A549 (cell line): ENCODE data around the gene TRIM22. TPM values are rescaled to one million over a fixed set of nuclear protein-coding genes. Genes with fewer than 3 reads are reported as not detected.

Source experiments
- ATAC-seq, 2 experiments: fragments of 200-7000 bp in 1 of 2; fragments of >200 bp in 1 of 2; cut with Nextera tagmentation in 1 of 2; cut with Tn5 transposase in 1 of 2; 3 replicates each; pipeline versions ENCODE4 v1.8.0 to v1.9.1; 2018 to 2020; ENCODE audit warnings: mild to moderate bottlenecking in 1 of 2, moderate library complexity in 1 of 2
- CTCF ChIA-PET: fragments of 300-600 bp; sonication (Branson Sonifier 250); formaldehyde crosslinking; extraction: SDS; loops from one replicate; lab custom pipeline; 2021; ENCODE audit warnings: antibody characterized with exemption, inconsistent platforms; lab: Yijun Ruan, JAX
- POLR2A ChIA-PET: fragments of 350-600 bp; formaldehyde crosslinking; extraction: SDS; loops from one replicate; lab custom pipeline; 2021; ENCODE audit warnings: antibody characterized with exemption, inconsistent platforms; lab: Yijun Ruan, JAX
- DNase-seq, 2 experiments: peaks; one replicate each; pipeline versions ENCODE4 v3.0.0 to v3.0.0-alpha.2; 2011 to 2016; ENCODE audit warnings: low read depth in 1 of 2, low spot score in 1 of 2
- FAIRE-seq: peaks from 2 replicates; lab custom pipeline; 2011; peaks lifted over from hg19 to GRCh38; lab: Jason Lieb, UNC
- H3K27ac ChIP-seq, 2 experiments: fragments of >200 bp; sonication (Bioruptor Twin); formaldehyde crosslinking; 3 replicates each; pipeline ENCODE4 v1.5.1; 2016 to 2017
- H3K4me1 ChIP-seq: fragments of >200 bp; sonication (Bioruptor Twin); formaldehyde crosslinking; 3 replicates; pipeline ENCODE4 v1.6.1; 2016
- H3K4me2 ChIP-seq: fragments of >200 bp; sonication (Bioruptor Twin); formaldehyde crosslinking; 3 replicates; pipeline ENCODE4 v1.6.1; 2016
- H3K4me3 ChIP-seq: fragments of >200 bp; sonication (Bioruptor Twin); formaldehyde crosslinking; 3 replicates; pipeline ENCODE4 v1.5.1; 2016
- H3K9me3 ChIP-seq: fragments of >200 bp; sonication (Bioruptor Twin); formaldehyde crosslinking; 3 replicates; pipeline ENCODE4 v1.6.1; 2016
- ATOH8 ChIP-seq: fragments of 250-450 bp; sonication (Bioruptor Pico); IDR thresholded peaks from 2 replicates; pipeline ENCODE4 v1.5.0; 2020; ENCODE audit warnings: low read depth, mild to moderate bottlenecking, moderate library complexity
- BHLHE40 ChIP-seq: IDR thresholded peaks from 2 replicates; pipeline ENCODE4 v1.6.1; 2012; ENCODE audit warnings: low read depth, low read length, inconsistent platforms
- CTCF ChIP-seq: fragments of >200 bp; sonication (Bioruptor Twin); formaldehyde crosslinking; IDR thresholded peaks from 3 replicates; pipeline ENCODE4 v1.5.1; 2016
- EHMT2 ChIP-seq: fragments of 200-600 bp; sonication (generic); IDR thresholded peaks from 2 replicates; pipeline ENCODE4 v1.6.1; 2016; ENCODE audit warnings: antibody characterized with exemption, low read depth, mild to moderate bottlenecking, moderate library complexity
- ESRRA ChIP-seq: fragments of 150-350 bp; IDR thresholded peaks from 2 replicates; pipeline ENCODE4 v1.6.1; 2014; ENCODE audit warnings: mild to moderate bottlenecking, low read length, borderline replicate concordance
- FOXS1 ChIP-seq: fragments of 250-450 bp; sonication (Bioruptor Pico); IDR thresholded peaks from 2 replicates; pipeline ENCODE4 v1.5.0; 2020; ENCODE audit warnings: mild to moderate bottlenecking, moderate library complexity
- HDAC2 ChIP-seq: fragments of 200-600 bp; sonication (generic); IDR thresholded peaks from 2 replicates; pipeline ENCODE4 v1.6.1; 2016
- HEYL ChIP-seq: fragments of 250-450 bp; sonication (Bioruptor Pico); IDR thresholded peaks from 2 replicates; pipeline ENCODE4 v1.8.0; 2021; ENCODE audit warnings: mild to moderate bottlenecking, moderate library complexity
- JUN ChIP-seq, 2 experiments: fragments of >200 bp; sonication (Bioruptor Twin); formaldehyde crosslinking; IDR thresholded peaks; 2 replicates in 1 of 2; 3 replicates in 1 of 2; pipeline ENCODE4 v1.6.1; 2016 to 2017
- KDM1A ChIP-seq: fragments of 200-600 bp; sonication (generic); IDR thresholded peaks from 2 replicates; pipeline ENCODE4 v1.6.1; 2016; ENCODE audit warnings: low read depth, mild to moderate bottlenecking
- KDM5A ChIP-seq: fragments of 200-600 bp; sonication (generic); IDR thresholded peaks from 2 replicates; pipeline ENCODE4 v1.6.1; 2016; ENCODE audit warnings: antibody characterized with exemption, mild to moderate bottlenecking
- MAFK ChIP-seq: fragments of 450-650 bp; IDR thresholded peaks from 2 replicates; pipeline ENCODE4 v1.6.1; 2014; ENCODE audit not compliant: partially characterized antibody
- RAD21 ChIP-seq, 2 experiments: fragments of >200 bp in 1 of 2; sonication (Bioruptor Twin) in 1 of 2; formaldehyde crosslinking in 1 of 2; IDR thresholded peaks in 1 of 2; conservative IDR thresholded peaks in 1 of 2; 2 replicates in 1 of 2; 3 replicates in 1 of 2; pipeline ENCODE4 v1.6.1; 2012 to 2018; ENCODE audit warnings: inconsistent platforms in 1 of 2
- RCOR1 ChIP-seq: fragments of 150-350 bp; IDR thresholded peaks from 2 replicates; pipeline ENCODE4 v1.6.1; 2014; ENCODE audit warnings: antibody characterized with exemption, low read length, low read depth
- RFX5 ChIP-seq: fragments of 450-650 bp; IDR thresholded peaks from 2 replicates; pipeline ENCODE4 v1.7.1; 2014; ENCODE audit warnings: antibody characterized with exemption, mild to moderate bottlenecking, moderate library complexity
- SMC3 ChIP-seq: fragments of >200 bp; sonication (Bioruptor Twin); formaldehyde crosslinking; IDR thresholded peaks from 3 replicates; pipeline ENCODE4 v1.6.1; 2018; ENCODE audit warnings: inconsistent platforms
- TP53 ChIP-seq: fragments of 250-450 bp; sonication (Bioruptor Pico); IDR thresholded peaks from 2 replicates; pipeline ENCODE4 v1.5.0; 2021; ENCODE audit warnings: mild to moderate bottlenecking, moderate library complexity
- USF2 ChIP-seq: fragments of 450-650 bp; IDR thresholded peaks from 2 replicates; pipeline ENCODE4 v1.6.1; 2014; ENCODE audit warnings: antibody characterized with exemption
- ZFP36 ChIP-seq: fragments of 450-650 bp; IDR thresholded peaks from 2 replicates; pipeline ENCODE4 v1.6.1; 2014; ENCODE audit warnings: borderline replicate concordance; ENCODE audit not compliant: partially characterized antibody
- ZNF302 ChIP-seq: fragments of 250-450 bp; sonication (Bioruptor Pico); IDR thresholded peaks from 2 replicates; pipeline ENCODE4 v1.9.0; 2021; ENCODE audit warnings: inconsistent platforms, mild to moderate bottlenecking, moderate library complexity
- ZSCAN20 ChIP-seq: fragments of 250-450 bp; sonication (Bioruptor Pico); IDR thresholded peaks from 2 replicates; pipeline ENCODE4 v1.8.0; 2022; ENCODE audit warnings: mild to moderate bottlenecking, moderate library complexity
- WGBS: methylation state at CpG from one replicate; pipeline ENCODE4 v1.1.6; 2017; ENCODE audit errors: missing lambda C conversion rate; 5-methylcytosine and 5-hydroxymethylcytosine counted together
- polyA plus RNA-seq, 4 experiments: library from polyadenylated mRNA; depleted of rRNA in 3 of 4; stranded (reverse); fragments of >200 nt; fragmentation: RNase III in 1 of 4; extraction: RNeasy Plus Mini Kit Qiagen cat#74134 plus additional on column Dnase treatment in 1 of 4; gene quantifications; 2 replicates in 3 of 4; 3 replicates in 1 of 4; pipeline ENCODE4 v1.2.3, GENCODE V29; 2011 to 2017
- TF ChIP-seq, protein P1 (sequence below): IDR thresholded peaks from 2 replicates; pipeline ENCODE4 v1.6.1; 2012; ENCODE audit warnings: low read depth, borderline replicate concordance

The TRIM22 gene
- polyA plus RNA-seq, 2 of the 4 experiments (the other 2 are of a cell fraction), result 1.4 to 2.7 TPM

DNA sequence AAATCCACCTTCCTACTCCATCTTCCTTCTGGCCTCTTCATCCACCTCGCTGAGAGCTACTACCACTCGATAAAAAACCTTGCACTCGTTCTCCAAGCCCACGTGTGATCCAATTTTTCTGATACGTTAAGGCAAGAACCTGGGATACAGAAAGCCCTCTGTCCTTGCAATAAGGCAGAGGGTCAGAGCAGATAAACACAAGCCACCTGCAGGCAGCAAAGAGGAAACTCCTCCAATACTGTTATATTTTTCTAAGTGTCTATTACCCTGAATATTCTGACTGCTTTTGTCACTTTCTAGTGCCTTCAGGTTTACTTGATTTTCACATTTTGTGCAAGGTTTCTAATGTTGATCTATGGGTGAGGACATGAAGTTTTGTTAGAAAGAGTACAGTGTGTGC is 31.3 kb upstream of the TRIM22 start:
- peak in 1 of 2 experiments; percentile 3 for DNase-seq
- WGBS, result 87% methylated on average over 5 of the region's 5 CpGs
- FAIRE-seq, result no peak
- ATAC-seq, result peak in 1 of 2 experiments; percentile 61; a peak in 2 of 6 replicates
- H3K4me3 ChIP-seq, result no peak overlapping the region
- CTCF ChIA-PET, result interaction anchor here (0.9 kb wide), 1 partner anchor 182 kb away, joined by 3 read pairs; no protein-coding TSS in a partner anchor
- no peak for TF ChIP-seq RAD21 (conservative IDR thresholded peaks at IDR 0.05 in 1 of 2, IDR thresholded peaks at IDR 0.05 in 1 of 2)
- no peak for TF ChIP-seq RCOR1
- TF ChIP-seq JUN (IDR thresholded peaks at IDR 0.05), result no peak
- TF ChIP-seq ESRRA, result no peak
- TF ChIP-seq HDAC2, result no peak
- TF ChIP-seq ZFP36, result no peak
- POLR2A ChIA-PET, result no interaction called here
- no peak overlapping the region for H3K4me2 ChIP-seq
- H3K4me1 ChIP-seq, result no peaks in the 10 kb centered on the region
- no peak overlapping the region for H3K27ac ChIP-seq
- no peaks in the 10 kb centered on the region for H3K9me3 ChIP-seq

DNA sequence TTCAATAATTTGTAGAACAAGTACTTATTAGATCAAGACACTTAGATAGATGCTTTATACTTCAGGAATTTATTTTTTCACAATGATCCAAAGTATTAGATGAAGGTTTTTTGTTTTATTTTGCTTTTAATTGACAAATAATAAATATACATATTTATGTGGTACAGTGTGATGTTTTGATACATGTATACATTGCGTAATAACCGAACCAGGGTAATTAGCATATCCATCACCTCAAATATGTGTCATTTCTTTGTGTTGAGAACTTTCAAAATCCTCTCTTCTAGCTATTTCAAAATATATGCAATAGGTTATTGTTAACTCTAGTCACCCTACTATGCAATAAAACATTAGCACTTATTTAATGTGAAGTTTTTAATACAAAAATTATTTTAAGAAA is 26.1 kb upstream of the TRIM22 start:
- FAIRE-seq (no peak), ATAC-seq (no peak), DNase-seq (no peak)
- Histone ChIP-seq H3K4me3 (no peak overlapping the region), H3K4me1 (no peaks in the 10 kb centered on the region), H3K4me2 (no peak overlapping the region), H3K27ac (no peak overlapping the region), H3K9me3 (no peaks in the 10 kb centered on the region)
- 93% methylated on average over 2 of the region's 2 CpGs for WGBS
- CTCF ChIA-PET, result no interaction called here
- POLR2A ChIA-PET, result no interaction called here
- TF ChIP-seq EHMT2, result no peak
- no peak for TF ChIP-seq ZSCAN20 (CRISPR knock-in tag)
- TF ChIP-seq BHLHE40, result no peak
- no peak for TF ChIP-seq HDAC2
- TF ChIP-seq, protein P1, sequence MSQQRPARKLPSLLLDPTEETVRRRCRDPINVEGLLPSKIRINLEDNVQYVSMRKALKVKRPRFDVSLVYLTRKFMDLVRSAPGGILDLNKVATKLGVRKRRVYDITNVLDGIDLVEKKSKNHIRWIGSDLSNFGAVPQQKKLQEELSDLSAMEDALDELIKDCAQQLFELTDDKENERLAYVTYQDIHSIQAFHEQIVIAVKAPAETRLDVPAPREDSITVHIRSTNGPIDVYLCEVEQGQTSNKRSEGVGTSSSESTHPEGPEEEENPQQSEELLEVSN, result no peak
- no peak for TF ChIP-seq ATOH8 (CRISPR knock-in tag)
- no peak for TF ChIP-seq HEYL (CRISPR knock-in tag)
- TF ChIP-seq KDM5A, result no peak
- TF ChIP-seq CTCF, result no peak
- no peak for TF ChIP-seq RFX5
- TF ChIP-seq KDM1A, result no peak
- TF ChIP-seq FOXS1 (CRISPR knock-in tag), result no peak
- no peak for TF ChIP-seq TP53 (CRISPR knock-in tag)
- no peak for TF ChIP-seq MAFK
- TF ChIP-seq RAD21 (conservative IDR thresholded peaks at IDR 0.05 in 1 of 2, IDR thresholded peaks at IDR 0.05 in 1 of 2), result no peak
- no peak for TF ChIP-seq USF2
- no peak for TF ChIP-seq ZNF302 (CRISPR knock-in tag)
- no peak for TF ChIP-seq ZFP36
- TF ChIP-seq SMC3, result no peak
